ENCODE data around the gene HSBP1L1. TPM values are rescaled to one million over a fixed set of nuclear protein-coding genes. Genes with fewer than 3 reads are reported as not detected.

HSBP1L1 gene
- total RNA-seq, 1 experiment from 2014 or later, result 56.8 TPM

DNA sequence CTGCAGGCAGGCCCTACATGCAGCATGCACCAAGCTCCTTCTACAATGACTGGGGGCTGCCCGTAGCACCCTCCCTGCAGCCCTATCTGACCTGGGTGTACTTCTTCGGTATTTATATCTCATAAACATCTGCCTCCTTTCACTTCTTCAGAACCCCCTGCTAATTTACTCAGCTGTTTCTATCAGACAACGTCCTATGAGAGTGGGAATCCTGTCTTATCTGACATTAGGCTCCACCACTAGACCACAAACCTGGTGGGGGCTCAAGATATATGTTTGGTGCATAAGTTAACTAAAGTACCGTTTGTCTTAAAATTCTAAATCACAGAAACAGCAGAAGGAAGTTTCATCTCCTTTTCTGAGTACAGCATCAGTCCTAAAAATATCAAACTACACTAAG is 10.6 kb downstream of the HSBP1L1 start:
- H3K9me2 ChIP-seq (replicated peaks; ENCODE audit: low read length), result no peaks in the 10 kb centered on the region
- H3K9me3 ChIP-seq (ENCODE audit: low read length), result no peaks in the 10 kb centered on the region
- BruUV-seq (replicated peaks), result no TSS peak
- H3K4me3 ChIP-seq (ENCODE audit: low read length), result no peak overlapping the region
- no peaks in the 10 kb centered on the region for H3K27me3 ChIP-seq (ENCODE audit: low read length)
- ChIA-PET CTCF (no interaction called here), POLR2A (ENCODE audit: unreplicated experiment) (no interaction called here)
- no peaks in the 10 kb centered on the region for H3F3A ChIP-seq (ENCODE audit: low read length, unreplicated experiment)
- DNase-seq, result no peak
- H3K79me2 ChIP-seq (ENCODE audit: low read length), result peaks cover 65% of the 10 kb centered on the region
- peaks cover 42% of the 10 kb centered on the region for H3K36me3 ChIP-seq (ENCODE audit: low read depth, low read length)
- intact Hi-C loops (cut with micrococcal nuclease), result no loop called here
- H3K9ac ChIP-seq (ENCODE audit: low read length), result no peak overlapping the region
- peaks cover 22% of the 10 kb centered on the region for H4K20me1 ChIP-seq (ENCODE audit: low read length)
- H3K4me2 ChIP-seq (ENCODE audit: low read length), result no peak overlapping the region
- H3K4me1 ChIP-seq (ENCODE audit: insufficient read depth, low read length), result no peaks in the 10 kb centered on the region
- TF ChIP-seq EZH2phosphoT487 (IDR thresholded peaks at IDR 0.05; ENCODE audit: borderline replicate concordance, low read length), result no peak
- no peak for TF ChIP-seq CTCF (conservative IDR thresholded peaks at IDR 0.05; ENCODE audit: low read depth, low read length)
- TF ChIP-seq EZH2 (IDR thresholded peaks at IDR 0.05; ENCODE audit: low read length, unreplicated experiment), result no peak
- no peak overlapping the region for H2AFZ ChIP-seq (ENCODE audit: low read length)
- ATAC-seq, result no peak
- no peak overlapping the region for H3K27ac ChIP-seq (ENCODE audit: low read length)

GRCh38 chr18:79975985-79976680 is 11.7 kb downstream of the HSBP1L1 start:
- intact Hi-C loops (cut with micrococcal nuclease), result no loop called here
- Histone ChIP-seq H3K27ac (ENCODE audit: low read length) (no peak overlapping the region), H3K4me2 (ENCODE audit: low read length) (no peak overlapping the region), H2AFZ (ENCODE audit: low read length) (no peak overlapping the region), H3K9me2 (replicated peaks; ENCODE audit: low read length) (no peaks in the 10 kb centered on the region), H3K36me3 (ENCODE audit: low read depth, low read length) (peaks cover 35% of the 10 kb centered on the region; the same call in 1 of the 2 replicates), H3K4me3 (ENCODE audit: low read length) (no peak overlapping the region), H3K9me3 (ENCODE audit: low read length) (no peaks in the 10 kb centered on the region), H3K9ac (ENCODE audit: low read length) (no peak overlapping the region), H3K27me3 (ENCODE audit: low read length) (no peaks in the 10 kb centered on the region), H3F3A (ENCODE audit: low read length, unreplicated experiment) (no peaks in the 10 kb centered on the region), H3K79me2 (ENCODE audit: low read length) (peaks cover 71% of the 10 kb centered on the region), H4K20me1 (ENCODE audit: low read length) (peaks cover 31% of the 10 kb centered on the region), H3K4me1 (ENCODE audit: insufficient read depth, low read length) (no peaks in the 10 kb centered on the region)
- TF ChIP-seq CTCF (conservative IDR thresholded peaks at IDR 0.05; ENCODE audit: low read depth, low read length), result no peak
- TF ChIP-seq EZH2 (IDR thresholded peaks at IDR 0.05; ENCODE audit: low read length, unreplicated experiment), result no peak
- TF ChIP-seq EZH2phosphoT487 (IDR thresholded peaks at IDR 0.05; ENCODE audit: borderline replicate concordance, low read length), result no peak
- ChIA-PET CTCF (no interaction called here), POLR2A (ENCODE audit: unreplicated experiment) (no interaction called here)
- ATAC-seq (no peak), DNase-seq (no peak)
- BruUV-seq (replicated peaks), result no TSS peak

DNA sequence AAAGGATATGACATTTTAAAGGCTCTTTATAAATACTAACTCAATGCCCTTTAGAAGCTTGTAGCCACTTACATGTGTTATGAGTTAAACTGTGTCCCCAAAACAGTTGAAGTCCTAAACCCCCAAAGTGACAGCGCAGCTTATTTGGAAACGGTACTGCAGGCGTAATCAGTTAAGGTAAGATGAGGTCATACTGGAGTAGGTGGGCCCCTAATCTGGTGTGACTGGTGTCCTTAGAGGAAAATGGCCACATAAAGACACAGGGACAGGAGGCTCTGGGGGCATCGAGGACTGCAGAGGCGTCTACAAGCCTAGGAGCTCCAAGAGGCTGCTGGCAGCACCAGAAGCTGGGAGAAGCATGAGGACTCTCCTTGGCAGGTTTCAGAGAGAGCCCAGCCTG is 15.4 kb downstream of the HSBP1L1 start:
- Histone ChIP-seq H3K4me1 (ENCODE audit: insufficient read depth, low read length) (no peaks in the 10 kb centered on the region), H3K9ac (ENCODE audit: low read length) (no peak overlapping the region), H3K4me3 (ENCODE audit: low read length) (no peak overlapping the region), H3K9me3 (ENCODE audit: low read length) (no peaks in the 10 kb centered on the region), H3K9me2 (replicated peaks; ENCODE audit: low read length) (no peaks in the 10 kb centered on the region), H3K79me2 (ENCODE audit: low read length) (peaks cover 100% of the 10 kb centered on the region), H3K27ac (ENCODE audit: low read length) (no peak overlapping the region), H3K4me2 (ENCODE audit: low read length) (no peak overlapping the region), H3K27me3 (ENCODE audit: low read length) (no peaks in the 10 kb centered on the region), H4K20me1 (ENCODE audit: low read length) (peaks cover 69% of the 10 kb centered on the region), H2AFZ (ENCODE audit: low read length) (no peak overlapping the region), H3F3A (ENCODE audit: low read length, unreplicated experiment) (no peaks in the 10 kb centered on the region), H3K36me3 (ENCODE audit: low read depth, low read length) (peaks cover 38% of the 10 kb centered on the region)
- ATAC-seq, result no peak
- TF ChIP-seq EZH2phosphoT487 (IDR thresholded peaks at IDR 0.05; ENCODE audit: borderline replicate concordance, low read length) (no peak), CTCF (conservative IDR thresholded peaks at IDR 0.05; ENCODE audit: low read depth, low read length) (no peak), EZH2 (IDR thresholded peaks at IDR 0.05; ENCODE audit: low read length, unreplicated experiment) (no peak)
- intact Hi-C loops (cut with micrococcal nuclease), result loop anchor here (10.0 kb wide), 1 partner anchor 45 kb away; no protein-coding TSS in a partner anchor
- no TSS peak for BruUV-seq (replicated peaks)
- ChIA-PET CTCF (no interaction called here), POLR2A (ENCODE audit: unreplicated experiment) (no interaction called here)
- DNase-seq, result no peak

All from PC-3 (cell line).